T-cell (primary cell): ENCODE results near the gene SCML1. TPM values are rescaled to one million over a fixed set of nuclear protein-coding genes. Genes with fewer than 3 reads are reported as not detected.

Experiments
- ATAC-seq, 4 experiments: fragments of 200-7000 bp in 3 of 4; fragments of 150-1000 bp in 1 of 4; cut with Tn5 transposase; replicated peaks in 1 of 4; 1 replicate in 3 of 4; 2 replicates in 1 of 4; pipeline ENCODE4 v1.10.0; 2021; ENCODE audit warnings: moderate library complexity in 3 of 4, mild to moderate bottlenecking in 2 of 4, moderate number of reproducible peaks in 1 of 4
- CTCF ChIA-PET, 2 donors: fragments of 300-600 bp; sonication (Branson Sonifier 250); formaldehyde crosslinking; loops; one replicate each; lab custom pipeline; 2022; ENCODE audit warnings: antibody characterized with exemption in 2 of 2; lab: Charles Lee
- POLR2A ChIA-PET, 2 donors: fragments of 300-600 bp; sonication (Branson Sonifier 250); formaldehyde crosslinking; loops; one replicate each; lab custom pipeline; 2022; ENCODE audit warnings: antibody characterized with exemption in 2 of 2; lab: Charles Lee
- DNase-seq, 35 experiments: peaks; one replicate each; pipeline versions ENCODE4 v3.0.0 to v3.0.0-alpha.2; 2013 to 2023
- H3K27ac ChIP-seq: one replicate; pipeline ENCODE4 v1.5.1; 2013; ENCODE audit warnings: low read length
- H3K27me3 ChIP-seq, 2 experiments: replicated peaks in 1 of 2; 1 replicate in 1 of 2; 2 replicates in 1 of 2; pipeline versions ENCODE4 v1.6.1 to v1.7.0; 2013; ENCODE audit warnings: low read length in 1 of 2, mixed read lengths in 1 of 2; ENCODE audit not compliant: control insufficient read depth in 2 of 2, insufficient read depth in 2 of 2; ENCODE audit errors: extremely low read depth in 1 of 2
- H3K36me3 ChIP-seq, 2 donors: 1 replicate in 1 of 2; 2 replicates in 1 of 2; pipeline versions ENCODE4 v1.6.1 to v1.7.0; 2013; ENCODE audit warnings: low read length in 1 of 2; ENCODE audit not compliant: control insufficient read depth in 2 of 2, insufficient read depth in 1 of 2; ENCODE audit errors: extremely low read depth in 1 of 2
- H3K4me1 ChIP-seq, 2 experiments: 1 replicate in 1 of 2; 2 replicates in 1 of 2; pipeline versions ENCODE4 v1.6.1 to v1.7.0; 2013; ENCODE audit warnings: low read length in 2 of 2, mixed read lengths in 1 of 2; ENCODE audit not compliant: insufficient read depth in 2 of 2, control insufficient read depth in 1 of 2; ENCODE audit errors: extremely low read depth in 1 of 2
- H3K4me3 ChIP-seq, 2 donors: 1 replicate in 1 of 2; 2 replicates in 1 of 2; pipeline versions ENCODE4 v1.5.1 to v1.7.0; 2013; ENCODE audit warnings: mild to moderate bottlenecking in 2 of 2, low read length in 1 of 2, moderate library complexity in 1 of 2; ENCODE audit not compliant: control insufficient read depth in 1 of 2; ENCODE audit errors: extremely low read depth in 1 of 2
- H3K9me3 ChIP-seq: 2 replicates; pipeline ENCODE4 v1.7.0; 2013
- H3K27ac Mint-ChIP-seq, 2 donors: one replicate each; pipeline ENCODE4 v1.8.0; 2020 to 2021; ENCODE audit warnings: mild to moderate bottlenecking in 2 of 2, mixed read lengths in 2 of 2
- H3K27me3 Mint-ChIP-seq, 2 donors: one replicate each; pipeline ENCODE4 v1.8.0; 2021 to 2022; ENCODE audit warnings: mixed read lengths in 2 of 2
- H3K36me3 Mint-ChIP-seq: one replicate; pipeline ENCODE4 v1.8.0; 2021; ENCODE audit warnings: mixed read lengths
- H3K4me1 Mint-ChIP-seq, 3 donors: one replicate each; pipeline ENCODE4 v1.8.0; 2020 to 2022; ENCODE audit warnings: mixed read lengths in 3 of 3, mild to moderate bottlenecking in 1 of 3
- H3K4me3 Mint-ChIP-seq, 3 donors: one replicate each; pipeline ENCODE4 v1.8.0; 2020 to 2022; ENCODE audit warnings: mild to moderate bottlenecking in 3 of 3, mixed read lengths in 3 of 3, moderate library complexity in 3 of 3
- H3K9me3 Mint-ChIP-seq, 3 donors: one replicate each; pipeline ENCODE4 v1.8.0; 2020 to 2022; ENCODE audit warnings: mixed read lengths in 3 of 3
- WGBS: methylation state at CpG from one replicate; pipeline ENCODE4 v1.1.5; 2013; ENCODE audit warnings: missing lambda C conversion rate; ENCODE audit not compliant: insufficient coverage; 5-methylcytosine and 5-hydroxymethylcytosine counted together
- total RNA-seq, 35 experiments: library from RNA in 6 of 35; stranded (reverse) in 6 of 35; fragments of 120-200 nt in 1 of 35; gene quantifications; one replicate each; pipeline versions ENCODE4 v1.2.1 to v1.2.4 and lab custom pipeline; 2013 to 2026

SCML1 gene
- total RNA-seq, 5 donors from 2014 or later (not counting 1 experiment from before 2014, with no cell fraction given): 13.6 to 33.0 (median 23.0) TPM

DNA sequence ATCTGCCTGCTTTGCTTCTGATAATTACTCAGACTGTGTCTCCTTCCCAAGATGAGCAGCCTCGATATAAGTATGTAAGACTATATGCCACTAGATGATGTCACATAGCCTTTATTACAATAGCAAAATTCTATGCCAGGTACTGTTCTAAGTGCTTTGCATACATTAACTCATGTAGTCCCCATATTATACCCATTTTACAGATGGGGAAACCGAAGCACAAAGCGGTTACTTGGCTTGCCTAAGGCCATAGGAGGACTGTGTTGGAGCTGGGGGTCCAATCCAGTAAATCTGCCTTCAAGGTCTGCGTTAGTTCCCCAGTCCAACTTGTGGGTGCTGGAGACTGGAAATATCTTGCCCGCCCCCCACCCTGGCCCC lies 826 bp upstream of the SCML1 start:
- no peaks in the 10 kb centered on the region for H3K36me3 ChIP-seq
- no peak for ATAC-seq
- Mint-ChIP-seq H3K36me3 (no peaks in the 10 kb centered on the region), H3K9me3 (no peaks in the 10 kb centered on the region), H3K4me1 (peaks cover 21 to 30% (median 22%) of the 10 kb centered on the region in 3 donors), H3K4me3 (peak overlapping the region; percentile 86 to 98 (median 93)), H3K27ac (peak overlapping the region in 1 of 2 donors; percentile 89), H3K27me3 (peaks cover 2 to 3% of the 10 kb centered on the region in 2 donors)
- no CpG with 5 or more reads among the region's 5 CpGs for WGBS
- H3K27ac ChIP-seq: peak overlapping the region; percentile 61
- POLR2A ChIA-PET: interaction anchor here (0.7 kb wide), 3 partner anchors 250 to 940 kb away, joined by 3 to 11 read pairs (median 11); no protein-coding TSS in a partner anchor
- H3K9me3 ChIP-seq: no peaks in the 10 kb centered on the region
- H3K27me3 ChIP-seq: peaks cover 0 to 11% of the 10 kb centered on the region in 2 experiments
- CTCF ChIA-PET: interaction anchor here in 1 of 2 donors (0.7 kb wide), 1 partner anchor 208 kb away, joined by 9 read pairs; no protein-coding TSS in a partner anchor
- H3K4me1 ChIP-seq: peaks cover 7 to 21% of the 10 kb centered on the region in 2 experiments
- H3K4me3 ChIP-seq: peak overlapping the region; percentile 59 to 60
- no peak for DNase-seq

DNA sequence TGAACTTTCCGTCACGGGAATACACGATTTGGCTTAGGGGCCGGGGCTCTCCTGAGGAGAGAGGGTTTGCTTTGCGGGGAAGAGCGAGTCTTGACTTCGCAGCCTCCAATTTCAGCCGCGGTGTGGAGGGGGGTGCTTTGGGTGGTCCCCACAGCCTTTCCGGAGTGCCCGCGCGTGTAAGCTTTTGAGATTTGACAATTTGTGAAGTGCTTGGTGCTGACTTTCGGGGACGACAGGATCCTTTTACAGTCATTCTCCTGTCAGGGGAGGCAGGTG lies 355 bp downstream of the SCML1 start:
- Histone ChIP-seq H3K36me3 (no peaks in the 10 kb centered on the region), H3K9me3 (no peaks in the 10 kb centered on the region), H3K27me3 (peaks cover 0 to 7% of the 10 kb centered on the region in 2 experiments), H3K4me1 (peaks cover 8 to 21% of the 10 kb centered on the region in 2 experiments), H3K27ac (peak overlapping the region; percentile 64), H3K4me3 (peak overlapping the region; percentile 60 to 80)
- H3K4me1 Mint-ChIP-seq: peaks cover 26 to 40% (median 26%) of the 10 kb centered on the region in 3 donors
- H3K27ac Mint-ChIP-seq: peak overlapping the region; percentile 86 to 93
- POLR2A ChIA-PET: interaction anchor here in 1 of 2 donors (0.7 kb wide), 1 partner anchor 1609 kb away, joined by 3 read pairs; no protein-coding TSS in a partner anchor
- CTCF ChIA-PET: interaction anchor here in 1 of 2 donors (1.0 kb wide), 1 partner anchor 1596 kb away, joined by 3 read pairs; no protein-coding TSS in a partner anchor
- WGBS: 0% methylated on average over 1 of the region's 15 CpGs
- DNase-seq: peak in 10 of 35 experiments; percentile 2 to 37 (median 24)
- peaks cover 0 to 2% of the 10 kb centered on the region in 2 donors for H3K27me3 Mint-ChIP-seq
- H3K9me3 Mint-ChIP-seq: no peaks in the 10 kb centered on the region
- peak overlapping the region; percentile 86 to 98 (median 93) for H3K4me3 Mint-ChIP-seq
- ATAC-seq: peak in 3 of 4 experiments; percentile 21 to 43 (median 31)
- no peaks in the 10 kb centered on the region for H3K36me3 Mint-ChIP-seq

DNA sequence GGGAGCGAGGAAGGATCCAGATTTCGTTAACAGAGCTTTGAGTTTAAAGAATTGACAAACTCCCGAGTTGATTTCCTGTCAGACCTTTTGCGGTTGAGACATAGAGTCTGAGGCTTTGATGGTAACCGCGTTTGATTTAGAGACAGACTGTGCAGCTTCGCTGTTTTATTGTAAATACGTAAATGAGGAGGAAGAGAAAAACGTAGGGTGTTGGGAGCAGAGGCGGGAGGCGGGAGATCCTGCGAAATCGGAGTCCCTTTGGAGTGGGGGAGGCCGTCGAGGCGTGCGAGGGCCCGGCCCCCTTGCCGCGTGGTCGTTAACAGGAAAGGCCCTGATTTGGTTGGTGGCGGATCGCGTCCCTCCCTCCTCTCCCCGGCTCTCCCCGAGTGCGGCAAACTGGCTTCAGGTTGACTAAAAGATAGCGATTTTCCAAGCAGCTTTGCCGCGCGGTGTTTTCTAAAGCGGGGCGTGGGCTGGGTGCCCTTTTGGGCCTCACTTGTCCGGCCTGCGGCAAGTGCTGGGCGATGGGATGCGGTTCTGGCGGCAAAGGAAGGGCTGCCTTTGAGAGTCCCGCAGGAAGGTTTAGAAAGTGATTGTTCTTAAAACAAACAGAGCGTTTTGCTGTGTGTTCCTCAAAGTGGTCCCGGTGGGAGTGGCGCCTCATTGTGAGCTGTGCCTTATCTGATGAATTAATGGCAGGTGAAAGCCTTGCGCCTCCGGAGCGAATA lies 857 bp downstream of the SCML1 start:
- peak in 34 of 35 experiments; percentile 5 to 76 (median 45) for DNase-seq
- Mint-ChIP-seq H3K9me3 (no peaks in the 10 kb centered on the region), H3K27me3 (peaks cover 0 to 2% of the 10 kb centered on the region in 2 donors), H3K27ac (peak overlapping the region; percentile 86 to 93), H3K4me3 (peak overlapping the region; percentile 86 to 98 (median 93)), H3K4me1 (peaks cover 26 to 44% (median 31%) of the 10 kb centered on the region in 3 donors), H3K36me3 (no peaks in the 10 kb centered on the region)
- H3K27ac ChIP-seq: peak overlapping the region; percentile 64
- CTCF ChIA-PET: interaction anchor here in 1 of 2 donors (1.0 kb wide), 1 partner anchor 1595 kb away, joined by 3 read pairs; no protein-coding TSS in a partner anchor
- WGBS: 1% methylated on average over 13 of the region's 45 CpGs
- H3K9me3 ChIP-seq: no peaks in the 10 kb centered on the region
- peaks cover 8 to 21% of the 10 kb centered on the region in 2 experiments for H3K4me1 ChIP-seq
- H3K27me3 ChIP-seq: peaks cover 0 to 7% of the 10 kb centered on the region in 2 experiments
- H3K36me3 ChIP-seq: no peaks in the 10 kb centered on the region
- ATAC-seq: peak; percentile 46 to 75 (median 52)
- H3K4me3 ChIP-seq: peak overlapping the region; percentile 60 to 80
- POLR2A ChIA-PET: interaction anchor here in 1 of 2 donors (0.7 kb wide), 1 partner anchor 1609 kb away, joined by 3 read pairs; no protein-coding TSS in a partner anchor

DNA sequence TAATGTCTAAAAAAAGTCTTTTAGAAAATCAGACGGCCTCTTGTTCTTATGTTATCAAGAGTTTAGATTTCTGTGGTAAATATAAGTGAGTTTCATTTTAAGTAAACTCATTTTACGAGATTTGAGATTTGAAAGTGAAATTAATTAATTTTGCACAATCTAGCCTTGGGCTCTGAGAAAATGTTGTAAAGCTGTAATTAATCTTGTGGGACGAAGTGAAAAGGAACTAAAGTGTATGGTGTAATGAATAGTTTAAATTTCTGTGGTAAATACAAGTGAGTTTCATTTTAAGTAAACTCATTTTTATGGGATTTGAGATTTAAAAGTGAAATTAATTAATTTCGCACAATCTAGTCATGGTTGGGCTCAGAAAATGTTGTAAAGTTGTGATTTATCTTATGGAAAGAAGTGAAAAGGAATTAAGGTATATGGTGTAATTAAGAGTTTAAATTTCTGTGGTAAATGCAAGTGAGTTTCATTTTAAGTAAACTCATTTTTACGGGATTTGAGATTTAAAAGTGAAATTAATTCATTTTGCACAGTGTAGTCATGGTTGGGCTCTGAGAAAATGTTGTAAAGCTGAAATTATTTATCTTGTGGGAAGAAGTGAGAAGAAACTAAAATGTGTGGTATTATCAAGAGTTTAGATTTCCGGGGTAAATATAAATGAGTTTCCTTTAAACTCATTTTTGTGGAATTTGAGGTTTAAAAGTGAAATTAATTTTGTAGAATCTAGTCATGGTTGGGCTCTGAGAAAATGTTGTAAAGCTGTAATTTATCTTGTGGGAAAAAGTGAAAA lies 1.6 kb downstream of the SCML1 start:
- H3K36me3 Mint-ChIP-seq: no peaks in the 10 kb centered on the region
- H3K4me1 Mint-ChIP-seq: peaks cover 26 to 47% (median 36%) of the 10 kb centered on the region in 3 donors
- Histone ChIP-seq H3K9me3 (no peaks in the 10 kb centered on the region), H3K4me3 (peak overlapping the region; percentile 60 to 80), H3K4me1 (peaks cover 13 to 21% of the 10 kb centered on the region in 2 experiments), H3K36me3 (no peaks in the 10 kb centered on the region), H3K27ac (no peak overlapping the region), H3K27me3 (peaks cover 0 to 7% of the 10 kb centered on the region in 2 experiments)
- WGBS: 20% methylated on average over 1 of the region's 6 CpGs
- peak overlapping the region; percentile 86 to 93 for H3K27ac Mint-ChIP-seq
- peaks cover 0 to 2% of the 10 kb centered on the region in 2 donors for H3K27me3 Mint-ChIP-seq
- ChIA-PET CTCF (no interaction called here), POLR2A (no interaction called here)
- no peak for DNase-seq
- H3K9me3 Mint-ChIP-seq: no peaks in the 10 kb centered on the region
- no peak for ATAC-seq
- peak overlapping the region; percentile 86 to 98 (median 93) for H3K4me3 Mint-ChIP-seq

DNA sequence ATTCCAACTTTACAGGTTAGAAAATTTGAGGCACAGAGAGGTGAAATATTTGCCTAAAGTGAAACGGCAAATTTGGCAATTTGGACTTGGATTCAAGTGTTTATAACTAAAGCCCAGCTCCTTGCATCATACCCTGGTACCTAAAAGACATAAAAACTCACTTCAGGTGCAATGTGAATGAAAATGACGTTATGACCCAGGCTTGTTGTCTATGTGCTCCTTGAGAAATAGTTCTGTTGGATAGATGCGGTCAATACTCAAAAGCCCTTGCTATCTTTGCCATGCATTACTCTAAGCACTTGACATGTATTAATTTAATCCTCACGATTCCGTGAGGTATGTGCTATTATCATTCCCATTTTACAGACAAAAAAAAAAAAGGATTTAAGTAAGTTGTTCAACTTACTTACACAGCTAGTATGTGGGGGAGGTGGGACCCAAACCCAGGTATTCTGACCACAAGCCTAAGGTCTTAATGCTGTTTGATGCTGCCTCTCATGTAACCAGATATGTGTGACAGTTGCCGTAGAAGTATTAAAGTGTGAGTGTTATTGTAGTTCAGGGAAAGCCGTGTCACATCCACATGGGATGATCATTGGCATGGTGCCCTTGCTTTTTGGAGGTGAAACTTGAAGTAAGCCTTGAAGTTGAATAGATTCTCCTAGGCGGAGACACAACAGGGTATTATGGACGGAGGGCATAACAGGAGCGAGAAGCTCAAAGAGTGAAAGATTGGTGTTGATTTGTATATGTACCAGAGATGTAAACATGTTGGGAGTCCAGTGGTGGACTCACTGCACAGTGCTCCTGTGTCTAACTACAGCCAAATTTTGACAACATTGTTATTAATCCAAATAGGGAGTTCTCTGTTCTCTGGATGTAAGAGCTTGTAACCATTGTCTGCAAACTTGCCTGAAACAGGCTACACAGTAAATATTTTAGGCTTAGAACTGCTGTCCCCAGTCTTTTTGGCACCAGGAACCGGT lies 3.1 kb downstream of the SCML1 start:
- no peaks in the 10 kb centered on the region for H3K36me3 ChIP-seq
- peaks cover 14 to 21% of the 10 kb centered on the region in 2 experiments for H3K4me1 ChIP-seq
- no peak overlapping the region for H3K27ac ChIP-seq
- ATAC-seq (no peak), DNase-seq (no peak)
- H3K9me3 ChIP-seq: no peaks in the 10 kb centered on the region
- Mint-ChIP-seq H3K9me3 (no peaks in the 10 kb centered on the region), H3K27me3 (peaks cover 0 to 2% of the 10 kb centered on the region in 2 donors), H3K27ac (peak overlapping the region; percentile 66 to 68), H3K4me3 (peak overlapping the region; percentile 21 to 98 (median 41)), H3K36me3 (no peaks in the 10 kb centered on the region), H3K4me1 (peaks cover 26 to 47% (median 44%) of the 10 kb centered on the region in 3 donors)
- ChIA-PET CTCF (interaction anchor here (0.7 kb wide), 2 partner anchors 148 to 685 kb away, joined by 4 to 5 read pairs; no protein-coding TSS in a partner anchor), POLR2A (no interaction called here)
- WGBS: 80% methylated on average over 3 of the region's 11 CpGs
- no peak overlapping the region for H3K4me3 ChIP-seq
- peaks cover 0 to 7% of the 10 kb centered on the region in 2 experiments for H3K27me3 ChIP-seq
